NCI-H1436 treated with DMSO at 0.1 percent for 48 hours (cell line): ENCODE results near the gene ALDOA.
A peak's percentile ranks its signal among the peaks of the same experiment; 100 is the strongest.

Source experiments
- DNase-seq: peaks from one replicate; lab custom pipeline; 2025; lab: John Stamatoyannopoulos, UW

ALDOA gene

GRCh38 chr16:30041841-30042240, 23.7 kb upstream of the ALDOA start:
- no peak for DNase-seq

GRCh38 chr16:30046178-30046577, 19.4 kb upstream of the ALDOA start:
- no peak for DNase-seq

GRCh38 chr16:30046588-30046987, 19.0 kb upstream of the ALDOA start:
- DNase-seq: no peak

GRCh38 chr16:30049871-30050270, 15.7 kb upstream of the ALDOA start:
- DNase-seq: no peak

GRCh38 chr16:30051518-30051917, 14.0 kb upstream of the ALDOA start:
- no peak for DNase-seq

GRCh38 chr16:30052671-30053372, 12.7 kb upstream of the ALDOA start:
- peak; percentile 44 for DNase-seq

GRCh38 chr16:30053376-30054015, 12.1 kb upstream of the ALDOA start:
- DNase-seq: no peak

GRCh38 chr16:30054451-30054850, 11.1 kb upstream of the ALDOA start:
- DNase-seq: no peak

- no peak for DNase-seq
Measured at GRCh38 chr16:30054959-30055553, 10.5 kb upstream of the ALDOA start.

- DNase-seq: no peak
Measured at GRCh38 chr16:30060346-30060745, 5.2 kb upstream of the ALDOA start.

- no peak for DNase-seq
Measured at GRCh38 chr16:30060836-30061554, 4.6 kb upstream of the ALDOA start.

GRCh38 chr16:30063278-30063892, 2.2 kb upstream of the ALDOA start:
- DNase-seq: no peak

- DNase-seq: no peak
Measured at GRCh38 chr16:30063893-30064728, 1.4 kb upstream of the ALDOA start.

GRCh38 chr16:30064729-30065101, 845 bp upstream of the ALDOA start:
- DNase-seq: no peak

- no peak for DNase-seq
Measured at GRCh38 chr16:30065943-30066760, 592 bp downstream of the ALDOA start.

- no peak for DNase-seq
Measured at GRCh38 chr16:30066761-30067583, 1.4 kb downstream of the ALDOA start.

GRCh38 chr16:30067584-30067916, 2.0 kb downstream of the ALDOA start:
- DNase-seq: no peak

- DNase-seq: no peak
Measured at GRCh38 chr16:30068333-30068732, 2.8 kb downstream of the ALDOA start.

GRCh38 chr16:30068750-30069610, 3.4 kb downstream of the ALDOA start:
- DNase-seq: no peak
